SK-N-SH (cell line): ENCODE data around the gene FRS2. TPM values are rescaled to one million over a fixed set of nuclear protein-coding genes. Genes with fewer than 3 reads are reported as not detected.

ENCODE experiments used
- CTCF ChIA-PET: fragments of 300-600, 350-600 bp; formaldehyde crosslinking; extraction: SDS; loops from one replicate; lab custom pipeline; 2021; lab: Yijun Ruan, JAX
- POLR2A ChIA-PET: fragments of 350-600 bp; sonication (Branson Sonifier 250); formaldehyde crosslinking; extraction: SDS; loops from one replicate; lab custom pipeline; 2020; ENCODE audit warnings: antibody characterized with exemption, inconsistent platforms; lab: Yijun Ruan, JAX
- DNase-seq: peaks from one replicate; pipeline ENCODE4 v3.0.0; 2012
- H2AFZ ChIP-seq: fragments of 200-600 bp; sonication (generic); 2 replicates; pipeline ENCODE4 v1.8.1; 2016; ENCODE audit warnings: antibody characterized with exemption, mild to moderate bottlenecking, low read depth
- H3F3A ChIP-seq: fragments of 200-600 bp; sonication (generic); replicated peaks from 2 replicates; pipeline ENCODE3; 2016; ENCODE audit warnings: antibody characterized with exemption, mild to moderate bottlenecking; ENCODE audit not compliant: insufficient read depth
- H3K27ac ChIP-seq, 2 experiments: fragments of 200-500 bp in 1 of 2; fragments of 200-600 bp in 1 of 2; sonication (Bioruptor generic) in 1 of 2; sonication (generic), shearing (Covaris generic) in 1 of 2; 2 replicates each; pipeline versions ENCODE4 v1.5.1 to v1.6.1; 2014 to 2016; ENCODE audit warnings: low read depth in 2 of 2, inconsistent platforms in 1 of 2, low read length in 1 of 2, mild to moderate bottlenecking in 1 of 2, mixed read lengths in 1 of 2
- H3K27me3 ChIP-seq: fragments of 200-600 bp; sonication (generic), shearing (Covaris generic); 2 replicates; pipeline ENCODE4 v1.6.1; 2016; ENCODE audit warnings: mixed run types; ENCODE audit not compliant: insufficient read depth
- H3K36me3 ChIP-seq, 2 experiments: fragments of 200-500 bp in 1 of 2; fragments of 200-600 bp in 1 of 2; sonication (Bioruptor generic) in 1 of 2; sonication (generic) in 1 of 2; replicated peaks in 1 of 2; 2 replicates each; pipeline versions ENCODE3 to v1.5.1; 2014 to 2016; ENCODE audit warnings: low read length in 1 of 2, mild to moderate bottlenecking in 1 of 2; ENCODE audit not compliant: insufficient read depth in 2 of 2, control insufficient read depth in 1 of 2
- H3K4me1 ChIP-seq, 2 experiments: fragments of 200-500 bp in 1 of 2; fragments of 200-600 bp in 1 of 2; sonication (Bioruptor generic) in 1 of 2; sonication (generic), shearing (Covaris generic) in 1 of 2; 2 replicates each; pipeline versions ENCODE4 v1.5.1 to v1.6.1; 2014 to 2016; ENCODE audit warnings: low read depth in 1 of 2, low read length in 1 of 2, mixed run types in 1 of 2; ENCODE audit not compliant: insufficient read depth in 2 of 2, control insufficient read depth in 1 of 2
- H3K4me2 ChIP-seq: fragments of 200-600 bp; sonication (generic), shearing (Covaris generic); 2 replicates; pipeline ENCODE4 v1.6.1; 2017; ENCODE audit warnings: mixed run types
- H3K4me3 ChIP-seq, 2 experiments: fragments of 200-500 bp in 1 of 2; fragments of 200-600 bp in 1 of 2; sonication (Bioruptor generic) in 1 of 2; sonication (generic), shearing (Covaris generic) in 1 of 2; 2 replicates each; pipeline versions ENCODE4 v1.5.1 to v1.8.1; 2014 to 2016; ENCODE audit warnings: low read depth in 2 of 2, inconsistent platforms in 1 of 2, low read length in 1 of 2, mild to moderate bottlenecking in 1 of 2, mixed read lengths in 1 of 2, moderate library complexity in 1 of 2
- H3K79me2 ChIP-seq: fragments of 200-600 bp; sonication (generic); 2 replicates; pipeline ENCODE4 v1.8.1; 2017; ENCODE audit warnings: mild to moderate bottlenecking; ENCODE audit not compliant: insufficient read depth
- H3K9ac ChIP-seq: fragments of 200-600 bp; sonication (generic); 2 replicates; pipeline ENCODE4 v1.6.1; 2017; ENCODE audit warnings: mixed run types
- H3K9me2 ChIP-seq: fragments of 200-600 bp; sonication (generic); 2 replicates; pipeline ENCODE4 v1.6.1; 2017; ENCODE audit warnings: mixed run types
- H3K9me3 ChIP-seq: fragments of 200-600 bp; sonication (generic); 2 replicates; pipeline ENCODE4 v1.6.1; 2017; ENCODE audit warnings: mixed run types, mild to moderate bottlenecking, moderate library complexity
- H4K20me1 ChIP-seq: fragments of 200-600 bp; sonication (generic); 2 replicates; pipeline ENCODE4 v1.6.1; 2017; ENCODE audit warnings: mild to moderate bottlenecking, mixed run types; ENCODE audit not compliant: insufficient read depth
- CHD2 ChIP-seq: fragments of 150-350 bp; IDR thresholded peaks from 2 replicates; pipeline ENCODE4 v1.6.1; 2018; ENCODE audit warnings: low read length; ENCODE audit not compliant: partially characterized antibody
- EZH2phosphoT487 ChIP-seq: fragments of 200-600 bp; sonication (generic); IDR thresholded peaks from 2 replicates; pipeline ENCODE4 v1.6.1; 2017; ENCODE audit warnings: low read depth, mixed run types, mild to moderate bottlenecking, antibody characterized with exemption, moderate library complexity, borderline replicate concordance
- FOXM1 ChIP-seq: IDR thresholded peaks from 2 replicates; pipeline ENCODE4 v1.4.0; 2012; ENCODE audit warnings: low read depth, mild to moderate bottlenecking
- GABPA ChIP-seq: IDR thresholded peaks from 2 replicates; pipeline ENCODE4 v1.4.0; 2012; ENCODE audit warnings: low read depth, mild to moderate bottlenecking
- GATA2 ChIP-seq: sonication (generic); formaldehyde crosslinking; IDR thresholded peaks from 2 replicates; pipeline ENCODE4 v1.5.0; 2020; ENCODE audit warnings: mild to moderate bottlenecking, missing genetic modification reagents
- JUND ChIP-seq: IDR thresholded peaks from 2 replicates; pipeline ENCODE4 v1.4.0; 2012
- NFIC ChIP-seq: IDR thresholded peaks from 2 replicates; pipeline ENCODE4 v1.4.0; 2012; ENCODE audit warnings: borderline replicate concordance
- NRF1 ChIP-seq: IDR thresholded peaks from 2 replicates; pipeline ENCODE4 v1.6.1; 2012; ENCODE audit warnings: low read depth, mild to moderate bottlenecking, low read length
- POLR2AphosphoS5 ChIP-seq: IDR thresholded peaks from 2 replicates; pipeline ENCODE4 v1.6.1; 2012; ENCODE audit warnings: low read depth, low read length
- RAD21 ChIP-seq: IDR thresholded peaks from 2 replicates; pipeline ENCODE4 v1.6.1; 2012; ENCODE audit warnings: mild to moderate bottlenecking, low read length
- RCOR1 ChIP-seq: fragments of 150-350 bp; IDR thresholded peaks from 2 replicates; pipeline ENCODE4 v1.6.1; 2017; ENCODE audit warnings: antibody characterized with exemption, low read length
- RXRA ChIP-seq: IDR thresholded peaks from 2 replicates; pipeline ENCODE4 v1.4.0; 2012; ENCODE audit warnings: low read depth, mild to moderate bottlenecking, borderline replicate concordance
- SMC3 ChIP-seq: IDR thresholded peaks from 2 replicates; pipeline ENCODE4 v1.6.1; 2012; ENCODE audit warnings: low read depth, low read length, improper control_type of control experiment
- TAF1 ChIP-seq: IDR thresholded peaks from 2 replicates; pipeline ENCODE4 v1.6.1; 2012; ENCODE audit warnings: low read depth, mild to moderate bottlenecking, low read length, moderate library complexity, borderline replicate concordance
- YY1 ChIP-seq: IDR thresholded peaks from 2 replicates; pipeline ENCODE4 v1.4.0; 2012; ENCODE audit warnings: low read depth, mild to moderate bottlenecking
- WGBS: methylation state at CpG from one replicate; pipeline ENCODE4 v1.1.6; 2017; ENCODE audit warnings: low lambda C conversion rate; 5-methylcytosine and 5-hydroxymethylcytosine counted together
- polyA plus RNA-seq, 3 experiments: library from polyadenylated mRNA; depleted of rRNA; stranded (reverse); fragments of >200 nt; gene quantifications; 2 replicates each; pipeline ENCODE4 v1.2.3, GENCODE V29; 2012
- TF ChIP-seq, protein P1 (sequence below): IDR thresholded peaks from 2 replicates; pipeline ENCODE4 v1.4.0; 2012; ENCODE audit warnings: low read depth, borderline replicate concordance
- TF ChIP-seq, protein P2 (sequence below): fragments of 200-600 bp; sonication (generic); IDR thresholded peaks from 2 replicates; pipeline ENCODE4 v1.6.1; 2017; ENCODE audit warnings: antibody characterized with exemption, mild to moderate bottlenecking, moderate library complexity
- TF ChIP-seq, protein P3 (sequence below): fragments of 150-350 bp; IDR thresholded peaks from 2 replicates; pipeline ENCODE4 v1.6.1; 2017; ENCODE audit warnings: antibody characterized with exemption, low read length, low read depth, borderline replicate concordance
- TF ChIP-seq, protein P4 (sequence below): IDR thresholded peaks from 2 replicates; pipeline ENCODE4; 2012

The FRS2 gene
- polyA plus RNA-seq, 1 of the 3 experiments (the other 2 are of a cell fraction) = 7.1 TPM

DNA sequence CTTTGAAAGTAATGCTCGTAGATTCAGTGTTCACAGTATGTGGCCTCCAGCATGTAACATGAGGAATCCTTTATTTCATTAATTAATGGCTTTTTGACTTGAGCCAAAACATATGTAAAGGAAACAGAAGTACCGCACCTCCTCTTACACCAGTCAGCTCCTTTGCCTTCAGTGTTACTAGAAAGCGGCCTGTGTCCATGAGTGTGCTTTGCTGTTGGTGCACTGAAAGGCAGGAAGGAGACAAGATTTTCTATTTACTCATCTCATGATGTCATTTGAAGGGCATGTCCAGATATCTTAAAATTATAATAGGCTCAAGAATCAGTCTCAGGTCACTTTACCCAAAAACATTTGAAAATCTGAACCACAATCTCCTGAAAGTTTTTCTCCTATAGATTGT lies 105.2 kb downstream of the FRS2 start:
- H4K20me1 ChIP-seq = no peaks in the 10 kb centered on the region
- H3K9me3 ChIP-seq = no peaks in the 10 kb centered on the region
- DNase-seq = no peak
- peaks cover 55 to 71% of the 10 kb centered on the region in 2 experiments for H3K36me3 ChIP-seq
- no peak overlapping the region for H3K9ac ChIP-seq
- H3F3A ChIP-seq = peaks cover 7% of the 10 kb centered on the region
- H3K4me3 ChIP-seq = no peak overlapping the region
- 74% methylated on average over 3 of the region's 3 CpGs for WGBS
- ChIA-PET POLR2A (no interaction called here), CTCF (interaction anchor here (1.0 to 1.7 kb wide), 2 partner anchors 10 to 11 kb away, joined by 3 to 5 read pairs; no protein-coding TSS in a partner anchor)
- H3K9me2 ChIP-seq = no peaks in the 10 kb centered on the region
- H3K4me2 ChIP-seq = no peak overlapping the region
- no peaks in the 10 kb centered on the region for H3K27me3 ChIP-seq
- no peaks in the 10 kb centered on the region; a peak in 2 of 4 replicates for H3K4me1 ChIP-seq
- no peak overlapping the region for H2AFZ ChIP-seq
- peaks cover 10% of the 10 kb centered on the region for H3K79me2 ChIP-seq
- H3K27ac ChIP-seq = no peak overlapping the region
- TF ChIP-seq TAF1 = no peak
- no peak for TF ChIP-seq YY1
- TF ChIP-seq SMC3 = no peak
- TF ChIP-seq EZH2phosphoT487 = no peak
- TF ChIP-seq JUND = no peak
- no peak for TF ChIP-seq GABPA
- TF ChIP-seq CHD2 = no peak
- no peak for TF ChIP-seq RXRA
- TF ChIP-seq, protein P1, sequence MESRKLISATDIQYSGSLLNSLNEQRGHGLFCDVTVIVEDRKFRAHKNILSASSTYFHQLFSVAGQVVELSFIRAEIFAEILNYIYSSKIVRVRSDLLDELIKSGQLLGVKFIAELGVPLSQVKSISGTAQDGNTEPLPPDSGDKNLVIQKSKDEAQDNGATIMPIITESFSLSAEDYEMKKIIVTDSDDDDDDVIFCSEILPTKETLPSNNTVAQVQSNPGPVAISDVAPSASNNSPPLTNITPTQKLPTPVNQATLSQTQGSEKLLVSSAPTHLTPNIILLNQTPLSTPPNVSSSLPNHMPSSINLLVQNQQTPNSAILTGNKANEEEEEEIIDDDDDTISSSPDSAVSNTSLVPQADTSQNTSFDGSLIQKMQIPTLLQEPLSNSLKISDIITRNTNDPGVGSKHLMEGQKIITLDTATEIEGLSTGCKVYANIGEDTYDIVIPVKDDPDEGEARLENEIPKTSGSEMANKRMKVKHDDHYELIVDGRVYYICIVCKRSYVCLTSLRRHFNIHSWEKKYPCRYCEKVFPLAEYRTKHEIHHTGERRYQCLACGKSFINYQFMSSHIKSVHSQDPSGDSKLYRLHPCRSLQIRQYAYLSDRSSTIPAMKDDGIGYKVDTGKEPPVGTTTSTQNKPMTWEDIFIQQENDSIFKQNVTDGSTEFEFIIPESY = no peak
- no peak for TF ChIP-seq RCOR1
- TF ChIP-seq NFIC = no peak
- TF ChIP-seq GATA2 (CRISPR knock-in tag) = no peak
- no peak for TF ChIP-seq RAD21
- TF ChIP-seq, protein P2, sequence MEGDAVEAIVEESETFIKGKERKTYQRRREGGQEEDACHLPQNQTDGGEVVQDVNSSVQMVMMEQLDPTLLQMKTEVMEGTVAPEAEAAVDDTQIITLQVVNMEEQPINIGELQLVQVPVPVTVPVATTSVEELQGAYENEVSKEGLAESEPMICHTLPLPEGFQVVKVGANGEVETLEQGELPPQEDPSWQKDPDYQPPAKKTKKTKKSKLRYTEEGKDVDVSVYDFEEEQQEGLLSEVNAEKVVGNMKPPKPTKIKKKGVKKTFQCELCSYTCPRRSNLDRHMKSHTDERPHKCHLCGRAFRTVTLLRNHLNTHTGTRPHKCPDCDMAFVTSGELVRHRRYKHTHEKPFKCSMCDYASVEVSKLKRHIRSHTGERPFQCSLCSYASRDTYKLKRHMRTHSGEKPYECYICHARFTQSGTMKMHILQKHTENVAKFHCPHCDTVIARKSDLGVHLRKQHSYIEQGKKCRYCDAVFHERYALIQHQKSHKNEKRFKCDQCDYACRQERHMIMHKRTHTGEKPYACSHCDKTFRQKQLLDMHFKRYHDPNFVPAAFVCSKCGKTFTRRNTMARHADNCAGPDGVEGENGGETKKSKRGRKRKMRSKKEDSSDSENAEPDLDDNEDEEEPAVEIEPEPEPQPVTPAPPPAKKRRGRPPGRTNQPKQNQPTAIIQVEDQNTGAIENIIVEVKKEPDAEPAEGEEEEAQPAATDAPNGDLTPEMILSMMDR = no peak
- TF ChIP-seq FOXM1 = no peak
- TF ChIP-seq, protein P3, sequence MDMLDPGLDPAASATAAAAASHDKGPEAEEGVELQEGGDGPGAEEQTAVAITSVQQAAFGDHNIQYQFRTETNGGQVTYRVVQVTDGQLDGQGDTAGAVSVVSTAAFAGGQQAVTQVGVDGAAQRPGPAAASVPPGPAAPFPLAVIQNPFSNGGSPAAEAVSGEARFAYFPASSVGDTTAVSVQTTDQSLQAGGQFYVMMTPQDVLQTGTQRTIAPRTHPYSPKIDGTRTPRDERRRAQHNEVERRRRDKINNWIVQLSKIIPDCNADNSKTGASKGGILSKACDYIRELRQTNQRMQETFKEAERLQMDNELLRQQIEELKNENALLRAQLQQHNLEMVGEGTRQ = no peak
- no peak for TF ChIP-seq POLR2AphosphoS5
- TF ChIP-seq NRF1 = no peak
- TF ChIP-seq, protein P4, sequence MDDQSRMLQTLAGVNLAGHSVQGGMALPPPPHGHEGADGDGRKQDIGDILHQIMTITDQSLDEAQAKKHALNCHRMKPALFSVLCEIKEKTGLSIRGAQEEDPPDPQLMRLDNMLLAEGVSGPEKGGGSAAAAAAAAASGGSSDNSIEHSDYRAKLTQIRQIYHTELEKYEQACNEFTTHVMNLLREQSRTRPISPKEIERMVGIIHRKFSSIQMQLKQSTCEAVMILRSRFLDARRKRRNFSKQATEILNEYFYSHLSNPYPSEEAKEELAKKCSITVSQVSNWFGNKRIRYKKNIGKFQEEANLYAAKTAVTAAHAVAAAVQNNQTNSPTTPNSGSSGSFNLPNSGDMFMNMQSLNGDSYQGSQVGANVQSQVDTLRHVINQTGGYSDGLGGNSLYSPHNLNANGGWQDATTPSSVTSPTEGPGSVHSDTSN = no peak
